Liver (tissue), 9 donors: Measurements from ENCODE around the gene PPP2R5C. TPM values are rescaled to one million over a fixed set of nuclear protein-coding genes. Genes with fewer than 3 reads are reported as not detected.
A peak's percentile ranks its signal among the peaks of the same experiment; 100 is the strongest.

ENCODE experiments used
- DNase-seq: peaks from one replicate; pipeline ENCODE4 v3.0.0-alpha.2; 2017; ENCODE audit warnings: low spot score
- H3K27ac ChIP-seq, 2 donors: one replicate each; pipeline ENCODE4 v1.7.0; 2013; ENCODE audit warnings: inconsistent platforms in 2 of 2, low read length in 2 of 2, control low read depth in 1 of 2, low read depth in 1 of 2, mild to moderate bottlenecking in 1 of 2
- H3K27me3 ChIP-seq, 4 donors: one replicate each; pipeline versions ENCODE4 v1.6.1 to v1.7.0; 2013; ENCODE audit warnings: low read length in 3 of 4, inconsistent platforms in 1 of 4, mild to moderate bottlenecking in 1 of 4, moderate library complexity in 1 of 4; ENCODE audit not compliant: control insufficient read depth in 4 of 4, insufficient read depth in 4 of 4
- H3K36me3 ChIP-seq, 4 donors: one replicate each; pipeline versions ENCODE4 v1.6.1 to v1.7.0; 2013; ENCODE audit warnings: low read length in 3 of 4, mild to moderate bottlenecking in 3 of 4, low read depth in 1 of 4, moderate library complexity in 1 of 4; ENCODE audit not compliant: control insufficient read depth in 4 of 4, insufficient read depth in 3 of 4
- H3K4me1 ChIP-seq, 4 donors: one replicate each; pipeline versions ENCODE4 v1.6.1 to v1.7.0; 2013; ENCODE audit warnings: low read length in 3 of 4, mild to moderate bottlenecking in 3 of 4, moderate library complexity in 1 of 4; ENCODE audit not compliant: control insufficient read depth in 4 of 4, insufficient read depth in 4 of 4
- H3K4me3 ChIP-seq, 3 donors: one replicate each; pipeline versions ENCODE4 v1.6.1 to v1.7.0; 2013; ENCODE audit warnings: low read length in 3 of 3, control low read depth in 1 of 3, low read depth in 1 of 3, mild to moderate bottlenecking in 1 of 3
- H3K9ac ChIP-seq, 2 donors: one replicate each; pipeline ENCODE4 v1.7.0; 2013; ENCODE audit warnings: low read length in 2 of 2, mild to moderate bottlenecking in 2 of 2, moderate library complexity in 2 of 2, control low read depth in 1 of 2, low read depth in 1 of 2
- H3K9me3 ChIP-seq, 4 donors: one replicate each; pipeline versions ENCODE4 v1.6.1 to v1.7.0; 2013; ENCODE audit warnings: low read length in 3 of 4; ENCODE audit not compliant: control insufficient read depth in 4 of 4
- FOXA1 ChIP-seq: IDR thresholded peaks from 2 replicates; pipeline ENCODE4 v1.6.1; 2016; ENCODE audit warnings: antibody characterized with exemption
- FOXA2 ChIP-seq: IDR thresholded peaks from 2 replicates; pipeline ENCODE4 v1.6.1; 2016; ENCODE audit warnings: antibody characterized with exemption
- GABPA ChIP-seq, 2 donors: IDR thresholded peaks in 1 of 2; conservative IDR thresholded peaks in 1 of 2; 2 replicates each; pipeline ENCODE4 v1.6.1; 2016; ENCODE audit warnings: antibody characterized with exemption in 2 of 2, mild to moderate bottlenecking in 1 of 2, moderate library complexity in 1 of 2
- HNF4A ChIP-seq, 2 donors: conservative IDR thresholded peaks; 2 replicates each; pipeline ENCODE4 v1.6.1; 2016; ENCODE audit warnings: antibody characterized with exemption in 2 of 2, mild to moderate bottlenecking in 2 of 2
- HNF4G ChIP-seq: IDR thresholded peaks from 2 replicates; pipeline ENCODE4 v1.6.1; 2016; ENCODE audit warnings: antibody characterized with exemption
- JUND ChIP-seq, 2 donors: IDR thresholded peaks; 2 replicates each; pipeline ENCODE4 v1.6.1; 2016; ENCODE audit warnings: antibody characterized with exemption in 2 of 2
- NR2F2 ChIP-seq: IDR thresholded peaks from 2 replicates; pipeline ENCODE4 v1.6.1; 2016; ENCODE audit warnings: antibody characterized with exemption
- RAD21 ChIP-seq, 2 donors: IDR thresholded peaks; 2 replicates each; pipeline ENCODE4 v1.6.1; 2016; ENCODE audit warnings: antibody characterized with exemption in 2 of 2, mild to moderate bottlenecking in 2 of 2
- RXRA ChIP-seq, 2 donors: IDR thresholded peaks; 2 replicates each; pipeline ENCODE4 v1.6.1; 2017 to 2018; ENCODE audit warnings: antibody characterized with exemption in 2 of 2, mild to moderate bottlenecking in 1 of 2
- SP1 ChIP-seq: IDR thresholded peaks from 2 replicates; pipeline ENCODE4 v1.6.1; 2018; ENCODE audit warnings: antibody characterized with exemption, mild to moderate bottlenecking
- TAF1 ChIP-seq: conservative IDR thresholded peaks from 2 replicates; pipeline ENCODE4 v1.6.1; 2016; ENCODE audit warnings: antibody characterized with exemption, mild to moderate bottlenecking
- YY1 ChIP-seq: IDR thresholded peaks from 2 replicates; pipeline ENCODE4 v1.6.1; 2016; ENCODE audit warnings: antibody characterized with exemption, mild to moderate bottlenecking
- WGBS: extraction: QIAGEN DNeasy Blood & Tissue Kit; methylation state at CpG from one replicate; pipeline ENCODE4 v1.1.7; 2013; 5-methylcytosine and 5-hydroxymethylcytosine counted together
- polyA plus RNA-seq, 2 donors: library from polyadenylated mRNA; stranded (reverse) in 1 of 2; unstranded in 1 of 2; fragments of 200-250 nt in 1 of 2; fragments of >200 nt in 1 of 2; fragmentation: Nextera tagmentation in 1 of 2; extraction: Ambion mirVana in 1 of 2; gene quantifications; one replicate each; pipeline versions ENCODE4 v1.2.1 to v1.2.3, GENCODE V29; 2013 to 2015
- total RNA-seq, 2 donors: library from RNA; depleted of rRNA; stranded (reverse); fragments of >200 nt; gene quantifications; one replicate each; pipeline ENCODE4 v1.2.3, GENCODE V29; 2014
- TF ChIP-seq, protein P1 (sequence below): fragments of 150-350 bp; IDR thresholded peaks from 2 replicates; pipeline ENCODE4 v1.5.1; 2017; ENCODE audit warnings: improper control_type of control experiment, low read depth, low read length; ENCODE audit not compliant: missing input control
- TF ChIP-seq, protein P2 (sequence below): IDR thresholded peaks from 2 replicates; pipeline ENCODE4 v1.6.1; 2016; ENCODE audit warnings: antibody characterized with exemption, mild to moderate bottlenecking
- TF ChIP-seq, protein P3 (sequence below): IDR thresholded peaks from 2 replicates; pipeline ENCODE4 v1.6.1; 2016; ENCODE audit warnings: antibody characterized with exemption
- TF ChIP-seq, protein P4 (sequence below): IDR thresholded peaks from 2 replicates; pipeline ENCODE4 v1.6.1; 2016; ENCODE audit warnings: antibody characterized with exemption
- TF ChIP-seq, protein P5 (sequence below): IDR thresholded peaks from 2 replicates; pipeline ENCODE4 v1.6.1; 2016; ENCODE audit warnings: antibody characterized with exemption
- donor health status: healthy.
- donor health status: healthy.
- donor health status: healthy.
- donor health status: healthy.
- donor health status: healthy.

PPP2R5C gene
- total and polyA plus RNA-seq, 4 donors, result 33.5 to 52.3 (median 43.9) TPM

DNA sequence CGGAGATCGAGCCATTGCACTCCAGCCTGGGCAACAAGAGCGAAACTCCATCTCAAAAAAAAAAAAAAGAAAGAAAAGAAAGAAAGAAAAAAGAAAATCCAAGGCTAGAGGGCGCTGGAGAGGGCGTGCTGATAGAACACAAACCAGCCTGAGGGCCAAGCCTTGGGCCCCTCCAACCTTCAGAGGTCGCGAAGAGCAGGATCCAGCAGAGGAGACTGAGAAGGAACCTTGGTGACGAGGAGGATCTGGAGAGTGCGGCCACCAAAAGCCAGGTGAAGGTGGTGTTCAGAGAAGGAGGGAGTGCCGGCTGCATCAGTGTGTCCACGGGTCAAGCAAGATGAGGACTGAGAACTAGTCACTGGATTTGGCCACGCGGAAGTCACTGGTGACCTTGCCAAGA, 198.7 kb downstream of the PPP2R5C start:
- Histone ChIP-seq H3K36me3 (no peaks in the 10 kb centered on the region), H3K9me3 (no peaks in the 10 kb centered on the region), H3K4me3 (no peak overlapping the region), H3K27ac (no peak overlapping the region), H3K9ac (no peak overlapping the region), H3K4me1 (peaks cover 2 to 8% (median 4%) of the 10 kb centered on the region in 4 donors), H3K27me3 (no peaks in the 10 kb centered on the region)
- DNase-seq, result no peak
- WGBS, result 53% methylated on average over 13 of the region's 13 CpGs
- TF ChIP-seq, protein P1, sequence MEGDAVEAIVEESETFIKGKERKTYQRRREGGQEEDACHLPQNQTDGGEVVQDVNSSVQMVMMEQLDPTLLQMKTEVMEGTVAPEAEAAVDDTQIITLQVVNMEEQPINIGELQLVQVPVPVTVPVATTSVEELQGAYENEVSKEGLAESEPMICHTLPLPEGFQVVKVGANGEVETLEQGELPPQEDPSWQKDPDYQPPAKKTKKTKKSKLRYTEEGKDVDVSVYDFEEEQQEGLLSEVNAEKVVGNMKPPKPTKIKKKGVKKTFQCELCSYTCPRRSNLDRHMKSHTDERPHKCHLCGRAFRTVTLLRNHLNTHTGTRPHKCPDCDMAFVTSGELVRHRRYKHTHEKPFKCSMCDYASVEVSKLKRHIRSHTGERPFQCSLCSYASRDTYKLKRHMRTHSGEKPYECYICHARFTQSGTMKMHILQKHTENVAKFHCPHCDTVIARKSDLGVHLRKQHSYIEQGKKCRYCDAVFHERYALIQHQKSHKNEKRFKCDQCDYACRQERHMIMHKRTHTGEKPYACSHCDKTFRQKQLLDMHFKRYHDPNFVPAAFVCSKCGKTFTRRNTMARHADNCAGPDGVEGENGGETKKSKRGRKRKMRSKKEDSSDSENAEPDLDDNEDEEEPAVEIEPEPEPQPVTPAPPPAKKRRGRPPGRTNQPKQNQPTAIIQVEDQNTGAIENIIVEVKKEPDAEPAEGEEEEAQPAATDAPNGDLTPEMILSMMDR, result peak; percentile 15
- TF ChIP-seq, protein P2, sequence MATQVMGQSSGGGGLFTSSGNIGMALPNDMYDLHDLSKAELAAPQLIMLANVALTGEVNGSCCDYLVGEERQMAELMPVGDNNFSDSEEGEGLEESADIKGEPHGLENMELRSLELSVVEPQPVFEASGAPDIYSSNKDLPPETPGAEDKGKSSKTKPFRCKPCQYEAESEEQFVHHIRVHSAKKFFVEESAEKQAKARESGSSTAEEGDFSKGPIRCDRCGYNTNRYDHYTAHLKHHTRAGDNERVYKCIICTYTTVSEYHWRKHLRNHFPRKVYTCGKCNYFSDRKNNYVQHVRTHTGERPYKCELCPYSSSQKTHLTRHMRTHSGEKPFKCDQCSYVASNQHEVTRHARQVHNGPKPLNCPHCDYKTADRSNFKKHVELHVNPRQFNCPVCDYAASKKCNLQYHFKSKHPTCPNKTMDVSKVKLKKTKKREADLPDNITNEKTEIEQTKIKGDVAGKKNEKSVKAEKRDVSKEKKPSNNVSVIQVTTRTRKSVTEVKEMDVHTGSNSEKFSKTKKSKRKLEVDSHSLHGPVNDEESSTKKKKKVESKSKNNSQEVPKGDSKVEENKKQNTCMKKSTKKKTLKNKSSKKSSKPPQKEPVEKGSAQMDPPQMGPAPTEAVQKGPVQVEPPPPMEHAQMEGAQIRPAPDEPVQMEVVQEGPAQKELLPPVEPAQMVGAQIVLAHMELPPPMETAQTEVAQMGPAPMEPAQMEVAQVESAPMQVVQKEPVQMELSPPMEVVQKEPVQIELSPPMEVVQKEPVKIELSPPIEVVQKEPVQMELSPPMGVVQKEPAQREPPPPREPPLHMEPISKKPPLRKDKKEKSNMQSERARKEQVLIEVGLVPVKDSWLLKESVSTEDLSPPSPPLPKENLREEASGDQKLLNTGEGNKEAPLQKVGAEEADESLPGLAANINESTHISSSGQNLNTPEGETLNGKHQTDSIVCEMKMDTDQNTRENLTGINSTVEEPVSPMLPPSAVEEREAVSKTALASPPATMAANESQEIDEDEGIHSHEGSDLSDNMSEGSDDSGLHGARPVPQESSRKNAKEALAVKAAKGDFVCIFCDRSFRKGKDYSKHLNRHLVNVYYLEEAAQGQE, result no peak
- TF ChIP-seq, protein P3, sequence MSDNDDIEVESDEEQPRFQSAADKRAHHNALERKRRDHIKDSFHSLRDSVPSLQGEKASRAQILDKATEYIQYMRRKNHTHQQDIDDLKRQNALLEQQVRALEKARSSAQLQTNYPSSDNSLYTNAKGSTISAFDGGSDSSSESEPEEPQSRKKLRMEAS, result no peak

DNA sequence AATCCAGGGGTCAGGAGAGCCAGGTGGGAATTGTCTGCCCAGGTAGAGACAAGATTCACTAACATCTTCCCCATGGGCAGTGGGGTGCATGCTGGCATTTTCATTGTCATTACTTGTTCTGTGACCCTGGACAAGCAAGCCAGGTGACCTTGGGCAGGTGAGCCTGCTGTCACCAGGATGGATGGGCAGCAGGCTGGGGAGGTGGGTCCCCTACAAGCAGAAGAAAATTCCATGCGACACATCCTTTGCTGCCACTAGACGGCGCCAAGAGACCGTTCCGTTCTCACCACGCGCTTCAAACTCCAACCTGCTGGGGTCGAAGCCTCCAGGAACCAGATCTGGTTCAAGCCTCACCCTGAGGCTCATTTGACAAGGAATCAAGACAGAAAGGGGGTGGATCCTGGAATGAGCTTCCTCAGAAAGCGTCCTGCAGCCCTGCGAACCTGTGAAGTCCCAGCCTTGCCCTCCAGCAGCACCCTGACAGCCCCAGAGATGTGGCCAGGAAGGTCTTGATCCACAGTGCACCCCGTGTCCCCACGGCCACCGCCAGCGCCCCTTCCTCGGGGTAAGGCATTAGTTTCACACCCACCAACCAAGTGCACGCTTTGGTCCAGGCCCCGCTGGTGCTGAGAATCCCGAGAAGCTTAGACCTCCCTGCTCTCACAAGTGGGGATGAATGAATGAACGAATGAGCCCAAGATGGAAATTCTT, 199.7 kb downstream of the PPP2R5C start:
- TF ChIP-seq GABPA (IDR thresholded peaks at IDR 0.05 in 1 of 2, conservative IDR thresholded peaks at IDR 0.05 in 1 of 2) (no peak), HNF4G (no peak), SP1 (no peak), TAF1 (no peak), FOXA1 (no peak), YY1 (no peak), NR2F2 (no peak), FOXA2 (no peak), JUND (IDR thresholded peaks at IDR 0.05) (no peak), HNF4A (conservative IDR thresholded peaks at IDR 0.05) (no peak), RAD21 (IDR thresholded peaks at IDR 0.05) (peak; percentile 87 to 94), RXRA (IDR thresholded peaks at IDR 0.05) (no peak)
- TF ChIP-seq, protein P1, result peak; percentile 83
- TF ChIP-seq, protein P4, sequence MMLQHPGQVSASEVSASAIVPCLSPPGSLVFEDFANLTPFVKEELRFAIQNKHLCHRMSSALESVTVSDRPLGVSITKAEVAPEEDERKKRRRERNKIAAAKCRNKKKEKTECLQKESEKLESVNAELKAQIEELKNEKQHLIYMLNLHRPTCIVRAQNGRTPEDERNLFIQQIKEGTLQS, result no peak
- TF ChIP-seq, protein P3, result no peak
- TF ChIP-seq, protein P2, result no peak
- TF ChIP-seq, protein P5, sequence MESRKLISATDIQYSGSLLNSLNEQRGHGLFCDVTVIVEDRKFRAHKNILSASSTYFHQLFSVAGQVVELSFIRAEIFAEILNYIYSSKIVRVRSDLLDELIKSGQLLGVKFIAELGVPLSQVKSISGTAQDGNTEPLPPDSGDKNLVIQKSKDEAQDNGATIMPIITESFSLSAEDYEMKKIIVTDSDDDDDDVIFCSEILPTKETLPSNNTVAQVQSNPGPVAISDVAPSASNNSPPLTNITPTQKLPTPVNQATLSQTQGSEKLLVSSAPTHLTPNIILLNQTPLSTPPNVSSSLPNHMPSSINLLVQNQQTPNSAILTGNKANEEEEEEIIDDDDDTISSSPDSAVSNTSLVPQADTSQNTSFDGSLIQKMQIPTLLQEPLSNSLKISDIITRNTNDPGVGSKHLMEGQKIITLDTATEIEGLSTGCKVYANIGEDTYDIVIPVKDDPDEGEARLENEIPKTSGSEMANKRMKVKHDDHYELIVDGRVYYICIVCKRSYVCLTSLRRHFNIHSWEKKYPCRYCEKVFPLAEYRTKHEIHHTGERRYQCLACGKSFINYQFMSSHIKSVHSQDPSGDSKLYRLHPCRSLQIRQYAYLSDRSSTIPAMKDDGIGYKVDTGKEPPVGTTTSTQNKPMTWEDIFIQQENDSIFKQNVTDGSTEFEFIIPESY, result no peak
- 31% methylated on average over 19 of the region's 19 CpGs for WGBS
- H3K9ac ChIP-seq, result no peak overlapping the region

More for the DNA sequence above, 199.7 kb downstream of the PPP2R5C start:
- Histone ChIP-seq H3K9me3 (no peaks in the 10 kb centered on the region), H3K4me3 (no peak overlapping the region), H3K27ac (no peak overlapping the region), H3K4me1 (peaks cover 4 to 17% (median 13%) of the 10 kb centered on the region in 4 donors), H3K36me3 (no peaks in the 10 kb centered on the region), H3K27me3 (no peaks in the 10 kb centered on the region)
- peak; percentile 79 for DNase-seq
